Fibroblast of the aortic adventitia (primary cell): Measurements from ENCODE around the gene COG4. TPM values are rescaled to one million over a fixed set of nuclear protein-coding genes. Genes with fewer than 3 reads are reported as not detected.
A peak's percentile ranks its signal among the peaks of the same experiment; 100 is the strongest.

Experiments used
- DNase-seq: peaks from one replicate; pipeline ENCODE4 v3.0.0-alpha.2; 2010; ENCODE audit warnings: low read depth
- H3K4me3 ChIP-seq: 2 replicates; pipeline ENCODE4 v1.5.1; 2011; ENCODE audit warnings: low read depth, mild to moderate bottlenecking, control low read depth, low read length, moderate library complexity
- total RNA-seq: library from RNA; depleted of rRNA; stranded (reverse); fragments of >200 nt; gene quantifications from 2 replicates; pipeline ENCODE4 v1.2.3, GENCODE V29; 2012; ENCODE audit warnings: low replicate concordance
- TF ChIP-seq, protein P1 (sequence below): IDR thresholded peaks from 2 replicates; pipeline ENCODE4 v1.5.1; 2011; ENCODE audit warnings: mild to moderate bottlenecking, low read length, control low read depth, inconsistent platforms; ENCODE audit not compliant: insufficient read depth

COG4 gene
- total RNA-seq, 1 donor: 59.9 TPM

DNA sequence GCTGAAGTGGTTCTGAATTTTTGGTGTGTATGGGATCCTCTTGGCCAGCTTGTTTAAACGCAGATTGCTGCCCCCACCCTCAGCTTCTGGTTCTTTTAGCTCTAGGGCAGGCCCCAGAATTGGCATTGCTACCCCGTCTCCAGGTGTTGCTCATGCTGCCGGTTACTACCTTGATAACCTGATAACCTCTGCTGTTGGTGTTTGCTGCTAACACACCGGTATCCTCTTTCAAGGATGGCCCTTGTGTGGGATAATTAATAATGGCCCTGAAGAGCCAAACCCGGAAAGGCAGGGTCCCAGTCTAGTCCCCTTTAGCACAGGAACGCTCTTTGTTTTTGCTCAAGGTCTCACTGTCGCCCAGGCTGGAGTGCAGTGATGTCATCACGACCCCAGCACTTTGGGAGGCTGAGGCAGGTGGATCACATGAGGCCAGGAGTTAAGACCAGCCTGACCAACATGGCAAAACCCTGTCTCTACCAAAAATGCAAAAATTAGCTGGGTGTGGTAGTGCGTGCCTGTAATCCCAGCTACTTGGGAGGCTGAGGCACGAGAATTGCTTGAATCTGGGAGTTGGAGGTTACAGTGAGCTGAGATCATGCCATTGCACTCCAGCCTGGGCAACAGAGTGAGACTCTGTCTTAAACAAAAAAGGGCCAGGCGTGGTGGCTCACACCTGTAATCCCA is 83.2 kb downstream of the COG4 start:
- TF ChIP-seq, protein P1, sequence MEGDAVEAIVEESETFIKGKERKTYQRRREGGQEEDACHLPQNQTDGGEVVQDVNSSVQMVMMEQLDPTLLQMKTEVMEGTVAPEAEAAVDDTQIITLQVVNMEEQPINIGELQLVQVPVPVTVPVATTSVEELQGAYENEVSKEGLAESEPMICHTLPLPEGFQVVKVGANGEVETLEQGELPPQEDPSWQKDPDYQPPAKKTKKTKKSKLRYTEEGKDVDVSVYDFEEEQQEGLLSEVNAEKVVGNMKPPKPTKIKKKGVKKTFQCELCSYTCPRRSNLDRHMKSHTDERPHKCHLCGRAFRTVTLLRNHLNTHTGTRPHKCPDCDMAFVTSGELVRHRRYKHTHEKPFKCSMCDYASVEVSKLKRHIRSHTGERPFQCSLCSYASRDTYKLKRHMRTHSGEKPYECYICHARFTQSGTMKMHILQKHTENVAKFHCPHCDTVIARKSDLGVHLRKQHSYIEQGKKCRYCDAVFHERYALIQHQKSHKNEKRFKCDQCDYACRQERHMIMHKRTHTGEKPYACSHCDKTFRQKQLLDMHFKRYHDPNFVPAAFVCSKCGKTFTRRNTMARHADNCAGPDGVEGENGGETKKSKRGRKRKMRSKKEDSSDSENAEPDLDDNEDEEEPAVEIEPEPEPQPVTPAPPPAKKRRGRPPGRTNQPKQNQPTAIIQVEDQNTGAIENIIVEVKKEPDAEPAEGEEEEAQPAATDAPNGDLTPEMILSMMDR: no peak
- no peak for DNase-seq
- H3K4me3 ChIP-seq: no peak overlapping the region

GRCh38 chr16:70438969-70439862 is 84.1 kb downstream of the COG4 start, which contains the start of gene ST3GAL2:
Gene ST3GAL2, minus strand, starts transcription at chr16:70439100. Its CDS starts 40,570 bp downstream, at chr16:70398530.
- TF ChIP-seq, protein P1: peak; percentile 18
- peak; percentile 86 for DNase-seq
- peak within 1 kb of the TSS; percentile 91 for H3K4me3 ChIP-seq

- H3K4me3 ChIP-seq: peak overlapping the region; percentile 91
- DNase-seq: no peak
- TF ChIP-seq, protein P1: no peak
Observed at GRCh38 chr16:70438585-70438968, 84.8 kb downstream of the COG4 start.

- peak; percentile 67 for DNase-seq
- TF ChIP-seq, protein P1: no peak
- H3K4me3 ChIP-seq: peak overlapping the region; percentile 91
Observed at GRCh38 chr16:70437582-70438557, 85.5 kb downstream of the COG4 start.

- H3K4me3 ChIP-seq: peak overlapping the region; percentile 91
- DNase-seq: peak; percentile 89
- TF ChIP-seq, protein P1: no peak
Observed at GRCh38 chr16:70437017-70437581, 86.3 kb downstream of the COG4 start.
